SK-N-SH (cell line): ENCODE results near the gene BBS10. TPM values are rescaled to one million over a fixed set of nuclear protein-coding genes. Genes with fewer than 3 reads are reported as not detected.
A peak's percentile ranks its signal among the peaks of the same experiment; 100 is the strongest.
"Not testable (repeated sequence)": the region's sequence is repeated elsewhere in the genome, so short reads cannot be mapped to it uniquely, and the experiment has no call there.

Source experiments
- CTCF ChIA-PET: fragments of 300-600, 350-600 bp; formaldehyde crosslinking; extraction: SDS; loops from one replicate; lab custom pipeline; 2021; lab: Yijun Ruan, JAX
- POLR2A ChIA-PET: fragments of 350-600 bp; sonication (Branson Sonifier 250); formaldehyde crosslinking; extraction: SDS; loops from one replicate; lab custom pipeline; 2020; ENCODE audit warnings: antibody characterized with exemption, inconsistent platforms; lab: Yijun Ruan, JAX
- DNase-seq: peaks from one replicate; pipeline ENCODE4 v3.0.0; 2012
- H2AFZ ChIP-seq: fragments of 200-600 bp; sonication (generic); 2 replicates; pipeline ENCODE4 v1.8.1; 2016; ENCODE audit warnings: antibody characterized with exemption, mild to moderate bottlenecking, low read depth
- H3F3A ChIP-seq: fragments of 200-600 bp; sonication (generic); replicated peaks from 2 replicates; pipeline ENCODE3; 2016; ENCODE audit warnings: antibody characterized with exemption, mild to moderate bottlenecking; ENCODE audit not compliant: insufficient read depth
- H3K27ac ChIP-seq, 2 experiments: fragments of 200-500 bp in 1 of 2; fragments of 200-600 bp in 1 of 2; sonication (Bioruptor generic) in 1 of 2; sonication (generic), shearing (Covaris generic) in 1 of 2; 2 replicates each; pipeline versions ENCODE4 v1.5.1 to v1.6.1; 2014 to 2016; ENCODE audit warnings: low read depth in 2 of 2, inconsistent platforms in 1 of 2, low read length in 1 of 2, mild to moderate bottlenecking in 1 of 2, mixed read lengths in 1 of 2
- H3K27me3 ChIP-seq: fragments of 200-600 bp; sonication (generic), shearing (Covaris generic); 2 replicates; pipeline ENCODE4 v1.6.1; 2016; ENCODE audit warnings: mixed run types; ENCODE audit not compliant: insufficient read depth
- H3K36me3 ChIP-seq, 2 experiments: fragments of 200-500 bp in 1 of 2; fragments of 200-600 bp in 1 of 2; sonication (Bioruptor generic) in 1 of 2; sonication (generic) in 1 of 2; replicated peaks in 1 of 2; 2 replicates each; pipeline versions ENCODE3 to v1.5.1; 2014 to 2016; ENCODE audit warnings: low read length in 1 of 2, mild to moderate bottlenecking in 1 of 2; ENCODE audit not compliant: insufficient read depth in 2 of 2, control insufficient read depth in 1 of 2
- H3K4me1 ChIP-seq, 2 experiments: fragments of 200-500 bp in 1 of 2; fragments of 200-600 bp in 1 of 2; sonication (Bioruptor generic) in 1 of 2; sonication (generic), shearing (Covaris generic) in 1 of 2; 2 replicates each; pipeline versions ENCODE4 v1.5.1 to v1.6.1; 2014 to 2016; ENCODE audit warnings: low read depth in 1 of 2, low read length in 1 of 2, mixed run types in 1 of 2; ENCODE audit not compliant: insufficient read depth in 2 of 2, control insufficient read depth in 1 of 2
- H3K4me2 ChIP-seq: fragments of 200-600 bp; sonication (generic), shearing (Covaris generic); 2 replicates; pipeline ENCODE4 v1.6.1; 2017; ENCODE audit warnings: mixed run types
- H3K4me3 ChIP-seq, 2 experiments: fragments of 200-500 bp in 1 of 2; fragments of 200-600 bp in 1 of 2; sonication (Bioruptor generic) in 1 of 2; sonication (generic), shearing (Covaris generic) in 1 of 2; 2 replicates each; pipeline versions ENCODE4 v1.5.1 to v1.8.1; 2014 to 2016; ENCODE audit warnings: low read depth in 2 of 2, inconsistent platforms in 1 of 2, low read length in 1 of 2, mild to moderate bottlenecking in 1 of 2, mixed read lengths in 1 of 2, moderate library complexity in 1 of 2
- H3K79me2 ChIP-seq: fragments of 200-600 bp; sonication (generic); 2 replicates; pipeline ENCODE4 v1.8.1; 2017; ENCODE audit warnings: mild to moderate bottlenecking; ENCODE audit not compliant: insufficient read depth
- H3K9ac ChIP-seq: fragments of 200-600 bp; sonication (generic); 2 replicates; pipeline ENCODE4 v1.6.1; 2017; ENCODE audit warnings: mixed run types
- H3K9me2 ChIP-seq: fragments of 200-600 bp; sonication (generic); 2 replicates; pipeline ENCODE4 v1.6.1; 2017; ENCODE audit warnings: mixed run types
- H3K9me3 ChIP-seq: fragments of 200-600 bp; sonication (generic); 2 replicates; pipeline ENCODE4 v1.6.1; 2017; ENCODE audit warnings: mixed run types, mild to moderate bottlenecking, moderate library complexity
- H4K20me1 ChIP-seq: fragments of 200-600 bp; sonication (generic); 2 replicates; pipeline ENCODE4 v1.6.1; 2017; ENCODE audit warnings: mild to moderate bottlenecking, mixed run types; ENCODE audit not compliant: insufficient read depth
- ELF1 ChIP-seq: IDR thresholded peaks from 2 replicates; pipeline ENCODE4 v1.4.0; 2012
- EP300 ChIP-seq, 2 experiments: IDR thresholded peaks; 2 replicates each; pipeline versions ENCODE4 v1.4.0 to v1.6.1; 2012; ENCODE audit warnings: borderline replicate concordance in 1 of 2, low read depth in 1 of 2, low read length in 1 of 2
- FOXJ3 ChIP-seq: sonication (generic); formaldehyde crosslinking; IDR thresholded peaks from 2 replicates; pipeline ENCODE4 v1.5.1; 2020; ENCODE audit warnings: mild to moderate bottlenecking, missing genetic modification reagents
- GABPA ChIP-seq: IDR thresholded peaks from 2 replicates; pipeline ENCODE4 v1.4.0; 2012; ENCODE audit warnings: low read depth, mild to moderate bottlenecking
- MEF2A ChIP-seq: IDR thresholded peaks from 2 replicates; pipeline ENCODE4 v1.4.0; 2012; ENCODE audit warnings: low read depth, borderline replicate concordance
- MXI1 ChIP-seq: IDR thresholded peaks from 2 replicates; pipeline ENCODE4 v1.6.1; 2012; ENCODE audit warnings: mild to moderate bottlenecking, low read depth, low read length, improper control_type of control experiment
- RCOR1 ChIP-seq: fragments of 150-350 bp; IDR thresholded peaks from 2 replicates; pipeline ENCODE4 v1.6.1; 2017; ENCODE audit warnings: antibody characterized with exemption, low read length
- RXRA ChIP-seq: IDR thresholded peaks from 2 replicates; pipeline ENCODE4 v1.4.0; 2012; ENCODE audit warnings: low read depth, mild to moderate bottlenecking, borderline replicate concordance
- TAF1 ChIP-seq: IDR thresholded peaks from 2 replicates; pipeline ENCODE4 v1.6.1; 2012; ENCODE audit warnings: low read depth, mild to moderate bottlenecking, low read length, moderate library complexity, borderline replicate concordance
- TCF12 ChIP-seq: IDR thresholded peaks from 2 replicates; pipeline ENCODE4 v1.4.0; 2012
- TEAD4 ChIP-seq: IDR thresholded peaks from 2 replicates; pipeline ENCODE4 v1.4.0; 2012; ENCODE audit warnings: mild to moderate bottlenecking, borderline replicate concordance; ENCODE audit not compliant: insufficient read depth
- YY1 ChIP-seq: IDR thresholded peaks from 2 replicates; pipeline ENCODE4 v1.4.0; 2012; ENCODE audit warnings: low read depth, mild to moderate bottlenecking
- WGBS: methylation state at CpG from one replicate; pipeline ENCODE4 v1.1.6; 2017; ENCODE audit warnings: low lambda C conversion rate; 5-methylcytosine and 5-hydroxymethylcytosine counted together
- polyA plus RNA-seq, 3 experiments: library from polyadenylated mRNA; depleted of rRNA; stranded (reverse); fragments of >200 nt; gene quantifications; 2 replicates each; pipeline ENCODE4 v1.2.3, GENCODE V29; 2012
- TF ChIP-seq, protein P1 (sequence below): IDR thresholded peaks from 2 replicates; pipeline ENCODE4 v1.6.1; 2012; ENCODE audit warnings: mild to moderate bottlenecking, low read depth, low read length, moderate library complexity
- TF ChIP-seq, protein P2 (sequence below): IDR thresholded peaks from 2 replicates; pipeline ENCODE4 v1.4.0; 2012; ENCODE audit warnings: low read depth, borderline replicate concordance
- TF ChIP-seq, protein P3 (sequence below): fragments of 200-600 bp; sonication (generic); IDR thresholded peaks from 2 replicates; pipeline ENCODE4 v1.6.1; 2017; ENCODE audit warnings: antibody characterized with exemption, mild to moderate bottlenecking, moderate library complexity

Gene BBS10
- polyA plus RNA-seq, 1 of the 3 experiments (the other 2 are of a cell fraction): 5.6 TPM

DNA sequence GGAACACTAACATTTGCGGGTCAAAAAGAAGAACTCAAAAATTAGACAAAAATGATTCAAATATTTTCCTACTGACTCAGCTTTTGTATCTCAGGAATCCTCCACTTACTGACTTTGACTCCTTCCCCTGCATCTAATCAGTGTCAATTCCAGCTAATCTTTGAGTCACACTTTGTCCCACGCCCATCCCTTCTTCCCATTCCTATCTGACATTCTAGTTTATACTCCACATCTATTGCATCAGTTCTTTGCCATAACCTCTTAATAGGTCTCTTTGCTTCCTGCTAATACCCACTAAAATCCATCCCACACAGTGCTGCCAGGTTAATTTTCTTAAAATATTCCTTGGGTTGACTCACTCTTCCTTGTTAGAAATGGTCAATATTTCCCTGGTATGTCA, 19.1 kb downstream of the BBS10 start (continued):
- TF ChIP-seq MXI1: no peak
- TF ChIP-seq TCF12: no peak; the same call in none of the 2 replicates
- TF ChIP-seq ELF1: no peak
- TF ChIP-seq MEF2A: peak; percentile 42; the same call in 1 of the 2 replicates
- no peak for TF ChIP-seq YY1
- no peak for TF ChIP-seq FOXJ3 (CRISPR knock-in tag)
- TF ChIP-seq, all 33 proteins: peak for 9

DNA sequence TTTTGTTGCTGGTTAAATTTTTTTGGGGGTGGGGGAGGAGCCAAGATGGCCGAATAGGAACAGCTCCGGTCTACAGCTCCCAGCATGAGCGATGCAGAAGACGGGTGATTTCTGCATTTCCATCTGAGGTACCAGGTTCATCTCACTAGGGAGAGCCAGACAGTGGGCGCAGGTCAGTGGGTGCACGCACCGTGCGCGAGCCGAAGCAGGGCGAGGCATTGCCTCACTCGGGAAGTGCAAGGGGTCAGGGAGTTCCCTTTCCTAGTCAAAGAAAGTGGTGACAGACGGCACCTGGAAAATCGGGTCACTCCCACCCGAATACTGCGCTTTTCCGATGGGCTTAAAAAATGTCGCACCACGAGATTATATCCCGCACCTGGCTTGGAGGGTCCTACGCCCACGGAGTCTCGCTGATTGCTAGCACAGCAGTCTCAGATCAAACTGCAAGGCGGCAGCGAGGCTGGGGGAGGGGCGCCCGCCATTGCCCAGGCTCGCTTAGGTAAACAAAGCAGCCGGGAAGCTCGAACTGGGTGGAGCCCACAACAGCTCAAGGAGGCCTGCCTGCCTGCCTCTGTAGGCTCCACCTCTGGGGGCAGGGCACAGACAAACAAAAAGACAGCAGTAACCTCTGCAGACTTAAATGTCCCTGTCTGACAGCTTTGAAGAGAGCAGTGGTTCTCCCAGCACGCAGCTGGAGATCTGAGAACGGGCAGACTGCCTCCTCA, 28.5 kb downstream of the BBS10 start:
- H3F3A ChIP-seq, CTCF ChIA-PET: not testable (repeated sequence)

DNA sequence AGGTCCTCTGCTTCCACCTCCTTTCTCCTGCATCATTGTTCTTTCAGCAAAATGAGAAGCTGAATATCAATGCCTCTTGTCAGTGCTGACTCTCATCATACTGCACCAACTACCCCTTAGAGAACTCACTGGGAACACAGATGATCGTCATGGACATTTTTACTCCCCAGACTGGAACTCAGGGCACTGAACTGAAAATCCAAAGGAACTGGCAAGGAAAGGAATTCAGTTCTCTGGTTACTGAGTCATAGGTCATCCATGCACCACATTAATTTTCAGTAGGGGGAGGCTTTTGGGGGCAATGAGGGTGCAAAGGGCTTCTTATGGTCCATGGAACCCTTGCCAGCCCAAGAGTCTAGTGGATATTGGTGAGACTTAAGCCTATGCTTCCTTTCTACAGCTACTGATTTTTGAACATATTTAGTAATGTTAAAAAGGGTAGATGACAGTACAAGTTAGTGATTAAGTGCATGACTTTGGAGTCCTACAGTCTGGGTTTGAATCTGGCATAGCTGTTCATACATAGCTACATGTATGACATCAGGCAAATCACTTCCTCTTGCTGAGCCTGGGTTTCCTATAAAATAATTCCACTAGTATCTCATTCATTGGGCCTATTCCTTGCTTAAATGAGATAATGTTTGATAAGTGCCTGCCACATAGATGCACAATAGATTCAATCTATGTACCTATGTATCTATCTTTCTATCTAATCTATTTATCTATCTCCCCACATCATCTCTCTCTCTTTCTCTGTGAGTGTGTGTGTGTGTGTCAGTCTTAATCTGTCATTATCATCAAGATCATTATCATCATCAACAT, 29.2 kb downstream of the BBS10 start:
- Histone ChIP-seq H2AFZ (no peak overlapping the region), H3K4me1 (no peaks in the 10 kb centered on the region), H3K4me3 (no peak overlapping the region), H3F3A (peaks cover 6% of the 10 kb centered on the region), H3K27me3 (no peaks in the 10 kb centered on the region), H4K20me1 (no peaks in the 10 kb centered on the region), H3K9ac (no peak overlapping the region), H3K27ac (no peak overlapping the region), H3K36me3 (no peaks in the 10 kb centered on the region), H3K9me3 (no peaks in the 10 kb centered on the region), H3K9me2 (no peaks in the 10 kb centered on the region), H3K4me2 (no peak overlapping the region), H3K79me2 (no peaks in the 10 kb centered on the region)
- DNase-seq: no peak
- 86% methylated on average over 1 of the region's 1 CpG for WGBS
- ChIA-PET CTCF (no interaction called here), POLR2A (no interaction called here)
- TF ChIP-seq EP300 (IDR thresholded peaks at IDR 0.05; ENCODE audit: borderline replicate concordance in 1 of 2, low read depth in 1 of 2, low read length in 1 of 2): no peak
- TF ChIP-seq, protein P1, sequence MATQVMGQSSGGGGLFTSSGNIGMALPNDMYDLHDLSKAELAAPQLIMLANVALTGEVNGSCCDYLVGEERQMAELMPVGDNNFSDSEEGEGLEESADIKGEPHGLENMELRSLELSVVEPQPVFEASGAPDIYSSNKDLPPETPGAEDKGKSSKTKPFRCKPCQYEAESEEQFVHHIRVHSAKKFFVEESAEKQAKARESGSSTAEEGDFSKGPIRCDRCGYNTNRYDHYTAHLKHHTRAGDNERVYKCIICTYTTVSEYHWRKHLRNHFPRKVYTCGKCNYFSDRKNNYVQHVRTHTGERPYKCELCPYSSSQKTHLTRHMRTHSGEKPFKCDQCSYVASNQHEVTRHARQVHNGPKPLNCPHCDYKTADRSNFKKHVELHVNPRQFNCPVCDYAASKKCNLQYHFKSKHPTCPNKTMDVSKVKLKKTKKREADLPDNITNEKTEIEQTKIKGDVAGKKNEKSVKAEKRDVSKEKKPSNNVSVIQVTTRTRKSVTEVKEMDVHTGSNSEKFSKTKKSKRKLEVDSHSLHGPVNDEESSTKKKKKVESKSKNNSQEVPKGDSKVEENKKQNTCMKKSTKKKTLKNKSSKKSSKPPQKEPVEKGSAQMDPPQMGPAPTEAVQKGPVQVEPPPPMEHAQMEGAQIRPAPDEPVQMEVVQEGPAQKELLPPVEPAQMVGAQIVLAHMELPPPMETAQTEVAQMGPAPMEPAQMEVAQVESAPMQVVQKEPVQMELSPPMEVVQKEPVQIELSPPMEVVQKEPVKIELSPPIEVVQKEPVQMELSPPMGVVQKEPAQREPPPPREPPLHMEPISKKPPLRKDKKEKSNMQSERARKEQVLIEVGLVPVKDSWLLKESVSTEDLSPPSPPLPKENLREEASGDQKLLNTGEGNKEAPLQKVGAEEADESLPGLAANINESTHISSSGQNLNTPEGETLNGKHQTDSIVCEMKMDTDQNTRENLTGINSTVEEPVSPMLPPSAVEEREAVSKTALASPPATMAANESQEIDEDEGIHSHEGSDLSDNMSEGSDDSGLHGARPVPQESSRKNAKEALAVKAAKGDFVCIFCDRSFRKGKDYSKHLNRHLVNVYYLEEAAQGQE: no peak
- TF ChIP-seq GABPA: no peak
- TF ChIP-seq, protein P2, sequence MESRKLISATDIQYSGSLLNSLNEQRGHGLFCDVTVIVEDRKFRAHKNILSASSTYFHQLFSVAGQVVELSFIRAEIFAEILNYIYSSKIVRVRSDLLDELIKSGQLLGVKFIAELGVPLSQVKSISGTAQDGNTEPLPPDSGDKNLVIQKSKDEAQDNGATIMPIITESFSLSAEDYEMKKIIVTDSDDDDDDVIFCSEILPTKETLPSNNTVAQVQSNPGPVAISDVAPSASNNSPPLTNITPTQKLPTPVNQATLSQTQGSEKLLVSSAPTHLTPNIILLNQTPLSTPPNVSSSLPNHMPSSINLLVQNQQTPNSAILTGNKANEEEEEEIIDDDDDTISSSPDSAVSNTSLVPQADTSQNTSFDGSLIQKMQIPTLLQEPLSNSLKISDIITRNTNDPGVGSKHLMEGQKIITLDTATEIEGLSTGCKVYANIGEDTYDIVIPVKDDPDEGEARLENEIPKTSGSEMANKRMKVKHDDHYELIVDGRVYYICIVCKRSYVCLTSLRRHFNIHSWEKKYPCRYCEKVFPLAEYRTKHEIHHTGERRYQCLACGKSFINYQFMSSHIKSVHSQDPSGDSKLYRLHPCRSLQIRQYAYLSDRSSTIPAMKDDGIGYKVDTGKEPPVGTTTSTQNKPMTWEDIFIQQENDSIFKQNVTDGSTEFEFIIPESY: no peak
- no peak for TF ChIP-seq YY1
- TF ChIP-seq, protein P3, sequence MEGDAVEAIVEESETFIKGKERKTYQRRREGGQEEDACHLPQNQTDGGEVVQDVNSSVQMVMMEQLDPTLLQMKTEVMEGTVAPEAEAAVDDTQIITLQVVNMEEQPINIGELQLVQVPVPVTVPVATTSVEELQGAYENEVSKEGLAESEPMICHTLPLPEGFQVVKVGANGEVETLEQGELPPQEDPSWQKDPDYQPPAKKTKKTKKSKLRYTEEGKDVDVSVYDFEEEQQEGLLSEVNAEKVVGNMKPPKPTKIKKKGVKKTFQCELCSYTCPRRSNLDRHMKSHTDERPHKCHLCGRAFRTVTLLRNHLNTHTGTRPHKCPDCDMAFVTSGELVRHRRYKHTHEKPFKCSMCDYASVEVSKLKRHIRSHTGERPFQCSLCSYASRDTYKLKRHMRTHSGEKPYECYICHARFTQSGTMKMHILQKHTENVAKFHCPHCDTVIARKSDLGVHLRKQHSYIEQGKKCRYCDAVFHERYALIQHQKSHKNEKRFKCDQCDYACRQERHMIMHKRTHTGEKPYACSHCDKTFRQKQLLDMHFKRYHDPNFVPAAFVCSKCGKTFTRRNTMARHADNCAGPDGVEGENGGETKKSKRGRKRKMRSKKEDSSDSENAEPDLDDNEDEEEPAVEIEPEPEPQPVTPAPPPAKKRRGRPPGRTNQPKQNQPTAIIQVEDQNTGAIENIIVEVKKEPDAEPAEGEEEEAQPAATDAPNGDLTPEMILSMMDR: no peak
- TF ChIP-seq RCOR1: no peak
- TF ChIP-seq TEAD4: no peak
- no peak for TF ChIP-seq RXRA
- TF ChIP-seq TAF1: no peak

More for the DNA sequence above, 28.5 kb downstream of the BBS10 start:
- H2AFZ ChIP-seq, DNase-seq, H3K27ac ChIP-seq, H4K20me1 ChIP-seq, H3K27me3 ChIP-seq, H3K4me1 ChIP-seq, H3K79me2 ChIP-seq, POLR2A ChIA-PET, H3K4me2 ChIP-seq, H3K9ac ChIP-seq, H3K9me3 ChIP-seq, H3K9me2 ChIP-seq, H3K4me3 ChIP-seq, H3K36me3 ChIP-seq: not testable (repeated sequence)
- 67% methylated on average over 29 of the region's 32 CpGs for WGBS
